ENCODE data around the gene BANF2. TPM values are rescaled to one million over a fixed set of nuclear protein-coding genes. Genes with fewer than 3 reads are reported as not detected.
"Not testable (repeated sequence)": the region's sequence is repeated elsewhere in the genome, so short reads cannot be mapped to it uniquely, and the experiment has no call there.

BANF2 gene
- total RNA-seq, 4 donors from 2014 or later = not detected

DNA sequence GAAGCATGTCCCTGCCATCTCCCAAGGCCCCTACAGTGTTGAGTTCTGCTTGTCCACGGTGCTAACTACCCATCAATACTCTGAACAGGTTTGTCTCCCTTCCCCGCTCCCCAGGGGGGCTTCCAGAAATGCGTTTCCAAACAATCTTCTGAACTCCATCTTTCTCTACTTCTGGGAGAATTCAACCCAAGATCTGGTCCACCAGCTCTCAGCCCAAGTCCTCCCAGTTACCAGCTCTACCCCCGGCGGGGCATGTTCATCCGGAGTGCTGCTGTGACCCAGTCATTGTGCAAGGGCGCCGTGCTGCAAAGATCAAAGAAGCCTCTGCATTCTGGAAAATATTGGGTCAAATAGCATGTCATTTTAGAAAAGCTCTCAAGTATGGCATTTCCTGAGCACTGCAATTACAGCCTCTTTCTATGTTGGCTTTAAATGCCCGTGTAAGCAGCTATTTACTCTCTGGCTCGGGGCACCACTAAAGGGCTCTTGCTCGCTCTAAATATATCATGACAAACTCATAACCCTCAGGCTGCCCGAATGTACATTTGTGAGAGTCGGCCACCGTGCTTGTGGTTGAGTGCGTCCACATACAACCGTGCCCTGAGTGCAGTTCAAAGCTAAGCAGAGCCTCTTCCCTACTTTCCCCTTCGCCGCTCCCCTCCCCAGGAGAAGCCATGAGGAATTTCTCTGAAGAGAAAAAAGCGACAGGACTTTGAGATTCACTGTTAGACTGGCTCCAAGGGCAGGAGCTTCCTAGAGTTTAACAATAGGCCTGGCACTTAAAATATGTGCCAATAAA lies 71.6 kb downstream of the BANF2 start:
- Histone ChIP-seq H3K36me3 (no peaks in the 10 kb centered on the region), H3K4me3 (no peak overlapping the region), H3K27me3 (no peaks in the 10 kb centered on the region), H3K4me1 (no peaks in the 10 kb centered on the region), H3K27ac (no peak overlapping the region), H3K9me3 (no peaks in the 10 kb centered on the region)
- no peak for DNase-seq (ENCODE audit: low spot score in 2 of 2)
- TF ChIP-seq POLR2A (IDR thresholded peaks at IDR 0.05) = no peak
- TF ChIP-seq, protein P1, sequence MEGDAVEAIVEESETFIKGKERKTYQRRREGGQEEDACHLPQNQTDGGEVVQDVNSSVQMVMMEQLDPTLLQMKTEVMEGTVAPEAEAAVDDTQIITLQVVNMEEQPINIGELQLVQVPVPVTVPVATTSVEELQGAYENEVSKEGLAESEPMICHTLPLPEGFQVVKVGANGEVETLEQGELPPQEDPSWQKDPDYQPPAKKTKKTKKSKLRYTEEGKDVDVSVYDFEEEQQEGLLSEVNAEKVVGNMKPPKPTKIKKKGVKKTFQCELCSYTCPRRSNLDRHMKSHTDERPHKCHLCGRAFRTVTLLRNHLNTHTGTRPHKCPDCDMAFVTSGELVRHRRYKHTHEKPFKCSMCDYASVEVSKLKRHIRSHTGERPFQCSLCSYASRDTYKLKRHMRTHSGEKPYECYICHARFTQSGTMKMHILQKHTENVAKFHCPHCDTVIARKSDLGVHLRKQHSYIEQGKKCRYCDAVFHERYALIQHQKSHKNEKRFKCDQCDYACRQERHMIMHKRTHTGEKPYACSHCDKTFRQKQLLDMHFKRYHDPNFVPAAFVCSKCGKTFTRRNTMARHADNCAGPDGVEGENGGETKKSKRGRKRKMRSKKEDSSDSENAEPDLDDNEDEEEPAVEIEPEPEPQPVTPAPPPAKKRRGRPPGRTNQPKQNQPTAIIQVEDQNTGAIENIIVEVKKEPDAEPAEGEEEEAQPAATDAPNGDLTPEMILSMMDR (IDR thresholded peaks at IDR 0.05) = no peak
- TF ChIP-seq EP300 (IDR thresholded peaks at IDR 0.05) = no peak
- 52 to 54% methylated on average over 19 of the region's 19 CpGs for WGBS, 2 donors

DNA sequence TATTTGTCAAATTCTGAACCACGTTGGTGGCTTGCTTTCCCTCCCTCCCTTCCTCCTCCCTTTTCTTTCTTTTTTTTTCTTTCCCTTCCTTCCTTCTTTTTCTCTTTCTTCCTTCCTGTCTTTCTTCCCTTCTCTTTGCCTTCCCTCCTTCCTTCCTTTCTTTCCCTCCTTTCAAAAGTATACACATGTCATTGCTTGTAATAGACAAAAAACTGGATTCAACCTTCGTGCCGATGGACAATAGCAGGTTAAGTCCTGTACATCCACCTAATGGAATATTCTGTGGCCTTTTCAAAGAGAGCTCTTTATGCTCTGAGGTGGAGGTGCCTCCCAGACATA lies 72.2 kb downstream of the BANF2 start:
- H3K36me3 ChIP-seq = no peaks in the 10 kb centered on the region
- no peak overlapping the region for H3K4me3 ChIP-seq
- no peaks in the 10 kb centered on the region for H3K4me1 ChIP-seq
- TF ChIP-seq POLR2A (IDR thresholded peaks at IDR 0.05) (no peak), EP300 (IDR thresholded peaks at IDR 0.05) (no peak)
- TF ChIP-seq, protein P1 (IDR thresholded peaks at IDR 0.05) = no peak
- no peaks in the 10 kb centered on the region for H3K27me3 ChIP-seq
- WGBS, 2 donors = 55 to 66% methylated on average over 3 of the region's 3 CpGs
- H3K9me3 ChIP-seq = no peaks in the 10 kb centered on the region
- H3K27ac ChIP-seq = no peak overlapping the region
- DNase-seq (ENCODE audit: low spot score in 2 of 2) = no peak

DNA sequence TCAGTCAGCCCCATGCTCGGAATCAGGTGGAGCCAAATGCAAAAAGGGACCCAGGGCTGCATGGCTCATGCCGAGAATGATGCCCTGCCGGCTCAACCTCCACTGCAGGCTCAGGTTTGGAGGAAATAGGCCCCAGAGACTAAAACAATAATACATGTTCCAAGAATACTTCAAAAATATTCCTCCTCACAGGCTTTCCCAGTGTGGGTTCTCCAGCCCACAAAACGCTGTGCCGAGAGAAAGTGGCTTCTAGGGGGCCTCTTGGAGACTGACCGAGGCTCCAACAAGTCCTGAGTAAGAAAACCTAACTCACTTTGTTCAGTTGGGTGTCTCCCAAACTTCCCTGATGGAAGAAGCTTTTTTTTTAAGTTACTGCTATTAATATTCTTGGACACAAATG lies 73.9 kb downstream of the BANF2 start:
- H3K4me1 ChIP-seq = no peaks in the 10 kb centered on the region
- no peak overlapping the region for H3K27ac ChIP-seq
- TF ChIP-seq POLR2A (IDR thresholded peaks at IDR 0.05) (no peak), EP300 (IDR thresholded peaks at IDR 0.05) (no peak)
- TF ChIP-seq, protein P1 (IDR thresholded peaks at IDR 0.05) = no peak
- H3K36me3 ChIP-seq = no peaks in the 10 kb centered on the region
- no peak for DNase-seq (ENCODE audit: low spot score in 2 of 2)
- 81 to 90% methylated on average over 6 of the region's 6 CpGs for WGBS, 2 donors
- H3K4me3 ChIP-seq = no peak overlapping the region
- H3K27me3 ChIP-seq = no peaks in the 10 kb centered on the region
- H3K9me3 ChIP-seq = no peaks in the 10 kb centered on the region

DNA sequence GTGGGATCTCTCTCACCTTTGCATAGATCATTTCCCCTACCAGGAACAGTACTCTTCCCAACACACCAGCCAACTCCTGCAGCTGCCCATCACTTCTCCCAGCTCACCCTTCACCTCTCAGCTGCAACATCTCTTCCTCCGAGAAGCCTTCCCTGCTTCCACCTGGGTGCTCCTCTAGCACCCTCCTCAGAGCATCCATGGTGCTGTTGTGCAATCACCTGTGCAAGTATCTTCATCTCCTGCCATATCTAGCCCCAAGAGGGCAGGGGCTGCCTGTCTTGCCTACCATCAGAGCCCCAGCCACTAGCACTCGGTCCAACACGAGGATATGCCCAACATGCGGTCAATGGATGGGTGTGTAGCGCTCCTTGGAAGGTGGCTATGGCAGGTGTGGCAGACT lies 75.8 kb downstream of the BANF2 start:
- Histone ChIP-seq H3K4me3 (no peak overlapping the region), H3K9me3 (no peaks in the 10 kb centered on the region), H3K4me1 (no peaks in the 10 kb centered on the region), H3K36me3 (no peaks in the 10 kb centered on the region), H3K27ac (no peak overlapping the region), H3K27me3 (no peaks in the 10 kb centered on the region)
- DNase-seq (ENCODE audit: low spot score in 2 of 2) = no peak
- WGBS, 2 donors = 93 to 94% methylated on average over 4 to 5 of the region's 5 CpGs
- no peak for TF ChIP-seq EP300 (IDR thresholded peaks at IDR 0.05)
- TF ChIP-seq POLR2A (IDR thresholded peaks at IDR 0.05) = no peak
- TF ChIP-seq, protein P1 (IDR thresholded peaks at IDR 0.05) = no peak

DNA sequence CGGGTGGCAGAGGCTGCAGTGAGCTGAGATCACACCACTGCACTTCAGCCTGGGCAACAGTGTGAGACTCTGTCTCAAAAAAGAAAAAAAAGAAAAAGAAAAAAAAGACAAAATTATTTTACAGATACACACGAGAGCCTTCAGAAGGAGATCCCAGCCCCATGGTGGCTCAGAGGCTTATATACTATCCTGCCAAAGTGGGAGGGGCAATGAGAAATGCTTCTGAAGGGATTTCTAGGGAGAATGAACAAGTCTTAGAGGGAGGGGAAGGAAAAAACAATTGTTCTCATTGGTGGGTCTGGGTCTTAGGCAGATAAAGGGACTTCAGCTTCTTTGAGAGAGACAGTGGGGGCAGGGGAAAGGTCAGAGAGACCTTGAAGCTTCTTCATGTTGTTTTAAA lies 76.8 kb downstream of the BANF2 start:
- TF ChIP-seq, protein P1 (IDR thresholded peaks at IDR 0.05) = no peak
- TF ChIP-seq EP300 (IDR thresholded peaks at IDR 0.05) = no peak
- no peak for TF ChIP-seq POLR2A (IDR thresholded peaks at IDR 0.05)
- WGBS, 2 donors = 65 to 67% methylated on average over 2 of the region's 2 CpGs
- Histone ChIP-seq H3K4me1 (no peaks in the 10 kb centered on the region), H3K27me3 (no peaks in the 10 kb centered on the region), H3K36me3 (no peaks in the 10 kb centered on the region), H3K4me3 (no peak overlapping the region), H3K9me3 (no peaks in the 10 kb centered on the region), H3K27ac (no peak overlapping the region)
- no peak for DNase-seq (ENCODE audit: low spot score in 2 of 2)

DNA sequence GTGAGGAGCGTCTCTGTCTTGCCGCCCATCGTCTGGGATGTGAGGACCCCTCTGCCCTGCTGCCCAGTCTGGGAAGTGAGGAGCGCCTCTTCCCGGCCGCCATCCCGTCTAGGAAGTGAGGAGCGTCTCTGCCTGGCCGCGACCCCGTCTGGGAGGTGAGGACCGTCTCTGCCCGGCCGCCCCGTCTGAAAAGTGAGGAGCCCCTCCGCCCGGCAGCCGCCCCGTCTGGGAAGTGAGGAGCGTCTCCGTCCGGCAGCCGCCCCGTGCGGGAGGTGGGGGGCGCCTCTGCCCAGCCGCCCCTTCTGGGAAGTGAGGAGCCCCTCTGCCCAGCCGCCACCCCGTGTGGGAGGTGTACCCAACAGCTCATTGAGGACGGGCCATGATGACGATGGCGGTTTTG lies 79.2 kb downstream of the BANF2 start:
- not testable (repeated sequence) for H3K36me3 ChIP-seq; H3K4me1 ChIP-seq; DNase-seq (ENCODE audit: low spot score in 2 of 2); H3K9me3 ChIP-seq; H3K27me3 ChIP-seq; H3K4me3 ChIP-seq; H3K27ac ChIP-seq
- 95 to 96% methylated on average over 26 to 29 of the region's 32 CpGs for WGBS, 2 donors
